Measurements from ENCODE around the gene TNS3.

- TF ChIP-seq CTCF (IDR thresholded peaks at IDR 0.05; ENCODE audit: low read depth, low read length, poor library complexity, severe bottlenecking) (no peak), EZH2phosphoT487 (IDR thresholded peaks at IDR 0.05; ENCODE audit: borderline replicate concordance, low read length) (no peak)
Measured at GRCh38 chr7:47489624-47490023, 92.3 kb downstream of the TNS3 start.

All from DOHH2 (cell line).